PC-9 (cell line): ENCODE results near the gene TCHHL1.

ENCODE experiments used
- CTCF ChIP-seq: fragments of 200-600 bp; sonication (generic); conservative IDR thresholded peaks from 2 replicates; pipeline ENCODE4 v1.6.1; 2017; ENCODE audit warnings: mixed run types, antibody characterized with exemption, mild to moderate bottlenecking, moderate library complexity
- EZH2 ChIP-seq: fragments of 200-600 bp; sonication (generic); IDR thresholded peaks from 2 replicates; pipeline ENCODE4 v1.8.0; 2017; ENCODE audit warnings: antibody characterized with exemption, low read depth

GRCh38 chr1:152115344-152115743 lies 26.5 kb upstream of the TCHHL1 start, which contains the start of gene TCHH:
- TF ChIP-seq CTCF, result no peak
- TF ChIP-seq EZH2, result no peak
